GM19328 (cell line): ENCODE results near the gene ATG7.
"Not testable (repeated sequence)": the region's sequence is repeated elsewhere in the genome, so short reads cannot be mapped to it uniquely, and the experiment has no call there.

Experiments
- ATAC-seq: cut with Tn5 transposase; IDR thresholded peaks from one replicate; pipeline ENCODE4 v1.9.1; 2021; ENCODE audit warnings: mild to moderate bottlenecking, moderate library complexity; ENCODE audit not compliant: unreplicated experiment

The ATG7 gene

GRCh38 chr3:11385891-11386290 is 113.7 kb downstream of the ATG7 start:
- no peak for ATAC-seq

- ATAC-seq, result no peak
Measured at GRCh38 chr3:11386465-11387113, 114.4 kb downstream of the ATG7 start.

- ATAC-seq, result no peak
Measured at GRCh38 chr3:11389386-11390268, 117.4 kb downstream of the ATG7 start.

- no peak for ATAC-seq
Measured at GRCh38 chr3:11390411-11391131, 118.4 kb downstream of the ATG7 start.

GRCh38 chr3:11391174-11391879 is 119.1 kb downstream of the ATG7 start:
- ATAC-seq, result no peak

GRCh38 chr3:11392014-11392859 is 120.0 kb downstream of the ATG7 start:
- no peak for ATAC-seq

- no peak for ATAC-seq
Measured at GRCh38 chr3:11392860-11393114, 120.6 kb downstream of the ATG7 start.

GRCh38 chr3:11393401-11393800 is 121.2 kb downstream of the ATG7 start:
- no peak for ATAC-seq

DNA sequence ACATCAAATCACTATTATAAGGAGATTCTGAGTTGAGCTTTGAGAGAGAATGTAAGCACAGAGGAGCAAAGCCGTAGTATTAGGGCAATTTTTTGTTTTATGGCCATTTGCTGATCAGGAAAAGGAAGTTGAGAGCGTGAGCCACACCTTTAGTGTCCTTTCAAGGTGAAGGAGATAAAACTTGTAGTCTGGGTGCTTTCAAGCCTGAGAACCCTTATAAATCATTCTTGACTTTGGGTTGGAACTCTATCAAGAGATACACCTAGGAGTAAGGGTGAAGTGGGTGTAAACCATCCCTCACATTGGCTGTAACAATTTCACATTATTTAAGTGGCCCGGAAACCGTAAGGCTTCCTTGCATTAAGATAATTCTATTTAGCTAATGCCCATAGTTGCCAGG is 122.2 kb downstream of the ATG7 start:
- no peak for ATAC-seq

DNA sequence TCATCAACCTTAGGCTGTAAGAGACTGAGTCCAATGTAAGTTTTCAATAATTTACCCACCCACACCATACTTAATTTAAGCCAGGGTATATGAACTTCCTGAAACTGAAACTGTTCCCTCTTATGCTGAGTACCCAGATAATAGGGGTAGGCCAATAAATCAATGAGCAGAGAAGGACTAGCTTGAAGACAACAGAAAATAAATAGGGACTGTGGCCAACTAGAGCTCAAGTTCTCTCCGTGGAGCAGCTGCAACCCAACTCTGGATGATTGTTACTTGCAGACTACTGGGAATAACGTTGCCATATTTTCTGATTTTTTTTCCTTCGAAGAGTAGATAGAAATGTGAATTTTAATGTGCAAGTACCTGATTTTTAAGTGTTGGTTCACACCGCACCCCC is 128.0 kb downstream of the ATG7 start:
- ATAC-seq, result no peak

GRCh38 chr3:11401434-11401833 is 129.2 kb downstream of the ATG7 start:
- ATAC-seq, result no peak

DNA sequence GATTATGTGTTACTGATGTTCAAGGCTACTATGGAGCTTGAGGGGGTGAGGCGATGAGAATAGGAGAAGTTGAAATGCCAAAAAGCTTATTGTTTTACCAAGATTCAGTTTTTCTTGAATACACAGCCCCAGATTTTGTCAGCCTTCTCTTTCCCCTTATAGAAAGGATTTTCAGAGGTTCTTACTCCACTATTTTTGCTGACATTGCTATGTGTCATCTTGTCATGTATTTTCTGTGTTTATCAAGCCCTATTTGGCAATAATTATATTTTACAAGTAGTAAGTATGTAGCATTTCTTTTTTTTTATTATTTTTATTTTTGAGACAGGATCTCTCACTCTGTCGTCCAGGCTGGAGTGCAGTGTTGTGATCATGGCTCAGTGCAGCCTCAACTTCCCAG is 133.1 kb downstream of the ATG7 start:
- no peak for ATAC-seq

- no peak for ATAC-seq
Measured at GRCh38 chr3:11407644-11408043, 135.4 kb downstream of the ATG7 start.

GRCh38 chr3:11408324-11408859 is 136.2 kb downstream of the ATG7 start:
- not testable (repeated sequence) for ATAC-seq

DNA sequence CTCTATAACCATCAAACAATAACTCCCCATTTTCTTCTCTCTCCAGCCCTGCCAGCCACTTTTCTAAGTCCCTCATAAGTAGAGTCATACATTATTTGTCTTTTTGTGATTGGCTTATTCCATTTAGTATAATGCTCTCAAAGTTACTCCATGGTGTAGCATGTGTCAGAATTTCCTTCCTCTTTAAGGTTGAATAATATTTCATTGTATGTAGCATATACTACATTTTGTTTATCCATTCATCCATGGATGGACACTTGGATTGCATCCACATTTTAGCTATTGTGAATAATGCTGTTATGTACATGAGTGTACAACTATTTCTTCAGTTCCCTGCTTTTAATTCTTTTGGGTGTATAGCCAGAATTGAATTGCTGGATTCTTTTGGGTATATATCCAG is 138.4 kb downstream of the ATG7 start:
- no peak for ATAC-seq

DNA sequence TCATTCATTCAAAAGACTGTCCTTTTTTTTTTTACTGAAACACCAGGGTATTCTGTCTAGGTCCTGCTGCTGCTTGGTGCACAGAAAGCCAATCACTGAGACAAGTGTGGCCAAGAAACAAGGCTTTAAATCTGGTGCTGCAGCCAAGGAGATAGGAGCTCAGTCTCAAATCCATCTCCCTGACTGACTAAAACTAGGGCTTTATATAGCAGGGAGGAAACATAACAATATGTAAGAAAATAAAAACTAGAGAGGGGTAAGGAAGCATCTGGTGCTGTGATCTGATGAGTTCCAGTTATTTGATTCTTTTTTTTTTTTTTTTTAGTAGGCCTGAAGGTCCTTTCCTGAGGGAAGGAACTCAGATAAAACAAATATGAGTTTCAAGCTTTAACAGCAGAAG is 139.8 kb downstream of the ATG7 start:
- ATAC-seq, result no peak

- no peak for ATAC-seq
Measured at GRCh38 chr3:11413071-11413470, 140.9 kb downstream of the ATG7 start.

- no peak for ATAC-seq
Measured at GRCh38 chr3:11415099-11415498, 142.9 kb downstream of the ATG7 start.

DNA sequence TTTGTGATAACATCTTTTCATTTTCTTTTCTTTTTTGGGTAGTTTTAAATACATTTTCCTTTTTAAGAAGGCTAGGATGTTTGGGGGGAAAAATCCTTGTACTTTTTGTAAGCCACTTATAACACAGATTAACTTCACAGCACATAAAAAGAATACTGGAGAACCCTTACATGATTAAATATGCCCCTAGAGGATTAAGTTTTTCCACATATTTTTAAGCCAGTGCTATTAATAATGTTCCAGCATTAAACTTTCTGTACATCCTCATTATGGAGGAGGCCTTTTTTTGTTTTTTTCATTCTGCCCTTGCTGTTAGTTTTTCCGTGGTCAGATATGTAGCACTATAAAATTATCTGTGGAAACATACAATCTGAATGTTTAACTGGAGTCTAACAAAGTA is 147.9 kb downstream of the ATG7 start:
- no peak for ATAC-seq

- ATAC-seq, result no peak
Measured at GRCh38 chr3:11422291-11422690, 150.1 kb downstream of the ATG7 start.
